HG03439 (cell line): ENCODE results near the gene GDPD3.

Experiments used
- ATAC-seq: cut with Tn5 transposase; IDR thresholded peaks from one replicate; pipeline ENCODE4 v1.9.1; 2021; ENCODE audit warnings: mild to moderate bottlenecking, moderate library complexity; ENCODE audit not compliant: unreplicated experiment

GDPD3 gene

GRCh38 chr16:30082545-30083090, 30.7 kb downstream of the GDPD3 start:
- ATAC-seq: no peak

- no peak for ATAC-seq
Observed at GRCh38 chr16:30079480-30079879, 33.9 kb downstream of the GDPD3 start.

- no peak for ATAC-seq
Observed at GRCh38 chr16:30078744-30079143, 34.6 kb downstream of the GDPD3 start.

GRCh38 chr16:30077656-30078055, 35.7 kb downstream of the GDPD3 start:
- no peak for ATAC-seq

GRCh38 chr16:30076276-30076791, 37.0 kb downstream of the GDPD3 start:
- ATAC-seq: peak; percentile 6

GRCh38 chr16:30075503-30076275, 37.6 kb downstream of the GDPD3 start, which contains the start of gene PPP4C:
Gene PPP4C, plus strand, starts transcription at chr16:30075994. Its CDS starts 384 bp downstream, at chr16:30076378.
- peak; percentile 63 for ATAC-seq

GRCh38 chr16:30070490-30070889, 42.8 kb downstream of the GDPD3 start:
- ATAC-seq: no peak

GRCh38 chr16:30069611-30070462, 43.5 kb downstream of the GDPD3 start:
- no peak for ATAC-seq

- ATAC-seq: no peak
Observed at GRCh38 chr16:30068750-30069610, 44.4 kb downstream of the GDPD3 start.

- ATAC-seq: no peak
Observed at GRCh38 chr16:30068333-30068732, 45.0 kb downstream of the GDPD3 start.

GRCh38 chr16:30067584-30067916, 45.8 kb downstream of the GDPD3 start:
- no peak for ATAC-seq

- no peak for ATAC-seq
Observed at GRCh38 chr16:30066761-30067583, 46.4 kb downstream of the GDPD3 start.

- ATAC-seq: no peak
Observed at GRCh38 chr16:30065943-30066760, 47.2 kb downstream of the GDPD3 start.

- ATAC-seq: peak; percentile 72
Observed at GRCh38 chr16:30065102-30065942, 48.0 kb downstream of the GDPD3 start, which contains the start of gene ALDOA. Gene ALDOA, plus strand, starts transcription at chr16:30065760. Its CDS starts 1,138 bp downstream, at chr16:30066898.

- ATAC-seq: no peak
Observed at GRCh38 chr16:30064729-30065101, 48.6 kb downstream of the GDPD3 start.

GRCh38 chr16:30063893-30064728, 49.2 kb downstream of the GDPD3 start:
- ATAC-seq: peak; percentile 35

GRCh38 chr16:30063278-30063892, 50.0 kb downstream of the GDPD3 start:
- no peak for ATAC-seq
